Neural progenitor cell (in vitro differentiated cells): Measurements from ENCODE around the gene VEPH1. TPM values are rescaled to one million over a fixed set of nuclear protein-coding genes. Genes with fewer than 3 reads are reported as not detected.

Experiments
- DNase-seq: peaks from one replicate; pipeline ENCODE4 v3.0.0-alpha.2; 2016; ENCODE audit warnings: low spot score
- H2AFZ ChIP-seq: fragments of 200-600 bp; sonication (generic); replicated peaks from 2 replicates; pipeline ENCODE4 v1.6.1; 2016; ENCODE audit warnings: antibody characterized with exemption
- H3F3A ChIP-seq: fragments of 200-600 bp; sonication (generic); 2 replicates; pipeline ENCODE4 v1.6.1; 2016; ENCODE audit warnings: antibody characterized with exemption, low read depth
- H3K27ac ChIP-seq: fragments of 200-600 bp; sonication (generic); 2 replicates; pipeline ENCODE4 v1.5.1; 2016; ENCODE audit warnings: mild to moderate bottlenecking
- H3K27me3 ChIP-seq: fragments of 200-600 bp; sonication (generic); 2 replicates; pipeline ENCODE4 v1.6.1; 2016; ENCODE audit warnings: mild to moderate bottlenecking, moderate library complexity
- H3K36me3 ChIP-seq: fragments of 200-600 bp; sonication (generic); 2 replicates; pipeline ENCODE4 v1.5.1; 2016
- H3K4me1 ChIP-seq: fragments of 200-600 bp; sonication (generic); 2 replicates; pipeline ENCODE4 v1.6.1; 2016; ENCODE audit warnings: mixed run types
- H3K4me2 ChIP-seq: fragments of 200-600 bp; sonication (generic); 2 replicates; pipeline ENCODE4 v1.6.1; 2016
- H3K4me3 ChIP-seq: fragments of 200-600 bp; sonication (generic); 2 replicates; pipeline ENCODE4 v1.5.1; 2016
- H3K79me2 ChIP-seq: fragments of 200-600 bp; sonication (generic); 2 replicates; pipeline ENCODE4 v1.6.1; 2016; ENCODE audit warnings: low read depth
- H3K9ac ChIP-seq: fragments of 200-600 bp; sonication (generic); 2 replicates; pipeline ENCODE4 v1.6.1; 2016
- H3K9me3 ChIP-seq: fragments of 200-600 bp; sonication (generic); 2 replicates; pipeline ENCODE4 v1.5.1; 2016; ENCODE audit warnings: low read depth
- H4K20me1 ChIP-seq: fragments of 200-600 bp; sonication (generic); 2 replicates; pipeline ENCODE4 v1.6.1; 2016; ENCODE audit warnings: low read depth
- H3K27ac Mint-ChIP-seq: 3 replicates; pipeline ENCODE4 v1.8.0; 2021; ENCODE audit warnings: mixed read lengths
- H3K27me3 Mint-ChIP-seq: 2 replicates; pipeline ENCODE4 v1.8.0; 2022; ENCODE audit warnings: low read depth, mild to moderate bottlenecking, inconsistent platforms, moderate library complexity, mixed read lengths; ENCODE audit not compliant: insufficient read depth
- H3K36me3 Mint-ChIP-seq: 3 replicates; pipeline ENCODE4 v1.8.0; 2021; ENCODE audit warnings: mixed read lengths
- H3K4me1 Mint-ChIP-seq: 3 replicates; pipeline ENCODE4 v1.8.0; 2021; ENCODE audit warnings: mixed read lengths
- H3K4me3 Mint-ChIP-seq: 3 replicates; pipeline ENCODE4 v1.8.0; 2021; ENCODE audit warnings: mild to moderate bottlenecking, moderate library complexity, mixed read lengths
- H3K9me3 Mint-ChIP-seq: 3 replicates; pipeline ENCODE4 v1.8.0; 2020; ENCODE audit warnings: mixed read lengths
- CTCF ChIP-seq: fragments of 200-600 bp; sonication (generic); IDR thresholded peaks from 2 replicates; pipeline ENCODE4 v1.5.1; 2017; ENCODE audit warnings: antibody characterized with exemption, mild to moderate bottlenecking
- EZH2 ChIP-seq: fragments of 200-600 bp; sonication (generic); IDR thresholded peaks from 2 replicates; pipeline ENCODE4 v1.6.1; 2017; ENCODE audit warnings: antibody characterized with exemption, mild to moderate bottlenecking, moderate library complexity
- EZH2phosphoT487 ChIP-seq: fragments of 200-600 bp; sonication (generic); IDR thresholded peaks from 2 replicates; pipeline ENCODE4 v1.6.1; 2017; ENCODE audit warnings: antibody characterized with exemption
- total RNA-seq: library from RNA; depleted of rRNA; stranded (reverse); fragments of >200 nt; gene quantifications from 2 replicates; pipeline ENCODE4 v1.2.3, GENCODE V29; 2015; ENCODE audit warnings: low replicate concordance

VEPH1 gene
- total RNA-seq, 1 donor from 2014 or later: not detected

GRCh38 chr3:157257101-157257500 lies 246.1 kb downstream of the VEPH1 start:
- no peak for TF ChIP-seq EZH2
- TF ChIP-seq CTCF: no peak
- no peak for TF ChIP-seq EZH2phosphoT487
- Histone ChIP-seq H3K9me3 (no peaks in the 10 kb centered on the region), H3K36me3 (no peaks in the 10 kb centered on the region), H3K27me3 (no peaks in the 10 kb centered on the region), H3K79me2 (no peaks in the 10 kb centered on the region), H3K4me2 (no peak overlapping the region), H3K4me3 (no peak overlapping the region), H3K9ac (no peak overlapping the region), H2AFZ (no peak overlapping the region), H3K27ac (no peak overlapping the region), H4K20me1 (no peaks in the 10 kb centered on the region), H3F3A (no peaks in the 10 kb centered on the region), H3K4me1 (peaks cover 16% of the 10 kb centered on the region)
- Mint-ChIP-seq H3K27ac (no peak overlapping the region), H3K9me3 (peaks cover 17% of the 10 kb centered on the region), H3K36me3 (peaks cover 21% of the 10 kb centered on the region), H3K4me3 (no peak overlapping the region), H3K4me1 (peaks cover 8% of the 10 kb centered on the region), H3K27me3 (peaks cover 2% of the 10 kb centered on the region)
- no peak for DNase-seq

GRCh38 chr3:157255797-157256196 lies 247.4 kb downstream of the VEPH1 start:
- H3K4me1 Mint-ChIP-seq: peaks cover 8% of the 10 kb centered on the region
- Histone ChIP-seq H4K20me1 (no peaks in the 10 kb centered on the region), H3K79me2 (no peaks in the 10 kb centered on the region), H3K4me3 (no peak overlapping the region), H3K4me2 (no peak overlapping the region), H3K4me1 (peaks cover 16% of the 10 kb centered on the region), H2AFZ (no peak overlapping the region), H3K9ac (no peak overlapping the region), H3K9me3 (no peaks in the 10 kb centered on the region), H3K27ac (no peak overlapping the region), H3K36me3 (no peaks in the 10 kb centered on the region), H3K27me3 (no peaks in the 10 kb centered on the region), H3F3A (no peaks in the 10 kb centered on the region)
- no peak for DNase-seq
- peaks cover 20% of the 10 kb centered on the region for H3K9me3 Mint-ChIP-seq
- TF ChIP-seq EZH2 (no peak), CTCF (no peak), EZH2phosphoT487 (no peak)
- H3K27ac Mint-ChIP-seq: no peak overlapping the region
- H3K36me3 Mint-ChIP-seq: peaks cover 24% of the 10 kb centered on the region
- H3K27me3 Mint-ChIP-seq: peaks cover 2% of the 10 kb centered on the region
- H3K4me3 Mint-ChIP-seq: no peak overlapping the region

GRCh38 chr3:157251685-157252084 lies 251.5 kb downstream of the VEPH1 start:
- Histone ChIP-seq H3K4me3 (no peak overlapping the region), H3K4me1 (peaks cover 18% of the 10 kb centered on the region), H3K27me3 (no peaks in the 10 kb centered on the region), H3K36me3 (no peaks in the 10 kb centered on the region), H3K79me2 (no peaks in the 10 kb centered on the region), H4K20me1 (no peaks in the 10 kb centered on the region), H3K4me2 (no peak overlapping the region), H3K27ac (no peak overlapping the region), H3K9me3 (no peaks in the 10 kb centered on the region), H2AFZ (no peak overlapping the region), H3F3A (peaks cover 6% of the 10 kb centered on the region), H3K9ac (no peak overlapping the region)
- Mint-ChIP-seq H3K36me3 (peaks cover 22% of the 10 kb centered on the region), H3K27ac (no peak overlapping the region), H3K4me1 (peaks cover 23% of the 10 kb centered on the region), H3K9me3 (peaks cover 20% of the 10 kb centered on the region), H3K27me3 (peaks cover 2% of the 10 kb centered on the region), H3K4me3 (no peak overlapping the region)
- TF ChIP-seq EZH2 (no peak), EZH2phosphoT487 (no peak), CTCF (no peak)
- no peak for DNase-seq
